ENCODE results near the gene GFI1.
"Not testable (repeated sequence)": the region's sequence is repeated elsewhere in the genome, so short reads cannot be mapped to it uniquely, and the experiment has no call there.

Gene GFI1

GRCh38 chr1:92486251-92487077 is at the start of gene GFI1:
Gene GFI1 (minus strand): TSS chr1:92486925. CDS start chr1:92483487, 3,438 bp downstream.
- H3K27ac ChIP-seq = peak within 1 kb of the TSS; percentile 52; the same call in 1 of the 2 replicates
- TF ChIP-seq CTCF (conservative IDR thresholded peaks at IDR 0.05) = no peak

DNA sequence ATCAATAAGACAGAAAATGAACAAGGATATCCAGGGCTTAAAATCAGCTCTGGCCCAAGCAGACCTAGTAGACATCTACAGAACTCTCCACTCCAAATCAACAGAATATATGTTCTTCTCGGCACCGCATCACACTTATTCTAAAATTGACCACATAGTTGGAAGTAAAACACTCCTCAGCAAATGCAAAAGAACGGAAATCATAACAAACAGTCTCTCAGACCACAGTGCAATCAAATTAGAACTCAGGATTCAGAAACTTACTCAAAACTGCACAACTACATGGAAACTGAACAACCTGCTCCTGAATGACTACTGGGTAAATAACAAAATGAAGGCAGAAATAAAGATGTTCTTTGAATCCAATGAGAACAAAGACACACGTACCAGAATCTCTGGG is 45.6 kb upstream of the GFI1 start:
- not testable (repeated sequence) for H3K27ac ChIP-seq

GRCh38 chr1:92531939-92532338 is 45.2 kb upstream of the GFI1 start:
- H3K27ac ChIP-seq = not testable (repeated sequence)

- H3K27ac ChIP-seq = no peak overlapping the region
- TF ChIP-seq CTCF (conservative IDR thresholded peaks at IDR 0.05) = no peak
These were observed 40.9 kb upstream of the GFI1 start for GRCh38 chr1:92527670-92528069.

- H3K27ac ChIP-seq = not testable (repeated sequence)
These were observed 38.3 kb upstream of the GFI1 start for GRCh38 chr1:92524944-92525590.

DNA sequence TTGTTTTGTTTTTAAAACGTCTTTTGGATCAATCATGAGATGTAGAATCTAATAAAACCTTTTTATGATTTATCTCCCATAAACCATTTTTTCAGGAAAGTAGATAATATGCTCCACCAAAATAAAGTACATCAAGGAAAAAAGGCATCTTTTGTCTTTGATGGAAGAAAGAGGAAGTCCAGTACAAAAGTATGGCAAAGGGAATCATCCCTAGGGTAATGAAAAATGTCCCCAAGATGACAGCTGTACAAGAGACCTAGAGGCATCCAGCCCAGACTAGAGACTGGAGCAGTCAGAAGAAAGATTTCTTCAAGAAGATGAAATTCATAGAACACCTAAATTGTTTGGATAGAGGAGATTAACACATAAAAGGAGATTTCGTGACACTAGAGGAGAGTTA is 32.3 kb upstream of the GFI1 start:
- TF ChIP-seq CTCF (conservative IDR thresholded peaks at IDR 0.05) = no peak
- no peak overlapping the region for H3K27ac ChIP-seq

DNA sequence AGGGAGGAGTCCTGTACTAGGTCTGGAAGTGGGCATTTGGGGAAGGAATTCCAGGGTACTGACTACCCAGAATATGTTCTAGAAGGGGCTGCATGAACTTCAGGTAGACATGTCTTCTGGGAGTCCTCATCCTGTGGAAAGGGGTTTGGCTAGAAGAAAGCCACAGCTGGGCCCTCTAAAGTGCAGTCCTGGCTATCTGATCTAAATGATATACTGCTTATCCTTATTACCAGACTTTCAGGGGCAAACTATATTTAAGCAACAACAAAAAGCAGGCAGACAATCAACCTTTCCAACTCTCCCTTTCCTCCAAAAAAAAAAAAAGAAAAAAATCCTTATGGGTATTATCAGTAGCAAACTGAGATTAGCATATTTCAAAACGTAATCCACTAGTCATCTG is 29.8 kb upstream of the GFI1 start:
- no peak for TF ChIP-seq CTCF (conservative IDR thresholded peaks at IDR 0.05)
- no peak overlapping the region for H3K27ac ChIP-seq

DNA sequence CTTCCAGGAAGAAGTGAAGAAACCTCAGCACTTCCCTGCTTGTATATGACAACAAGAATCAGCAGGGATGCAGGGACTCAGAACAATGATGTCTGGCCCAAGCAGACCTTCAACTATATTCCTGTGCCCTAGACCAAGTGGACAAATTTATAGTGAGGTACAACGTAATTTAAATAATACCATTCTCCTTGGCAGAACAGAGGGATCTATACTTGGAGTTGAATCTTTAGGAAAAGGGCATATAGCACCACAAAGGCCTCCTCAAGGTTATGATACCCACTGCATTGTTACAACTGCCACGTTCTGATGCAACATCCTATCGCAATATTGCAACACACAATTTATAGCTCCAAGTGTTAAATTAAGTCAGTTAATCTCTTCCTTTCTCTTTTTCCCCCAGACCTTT is 29.1 kb upstream of the GFI1 start:
- H3K27ac ChIP-seq = no peak overlapping the region
- TF ChIP-seq CTCF (conservative IDR thresholded peaks at IDR 0.05) = no peak

DNA sequence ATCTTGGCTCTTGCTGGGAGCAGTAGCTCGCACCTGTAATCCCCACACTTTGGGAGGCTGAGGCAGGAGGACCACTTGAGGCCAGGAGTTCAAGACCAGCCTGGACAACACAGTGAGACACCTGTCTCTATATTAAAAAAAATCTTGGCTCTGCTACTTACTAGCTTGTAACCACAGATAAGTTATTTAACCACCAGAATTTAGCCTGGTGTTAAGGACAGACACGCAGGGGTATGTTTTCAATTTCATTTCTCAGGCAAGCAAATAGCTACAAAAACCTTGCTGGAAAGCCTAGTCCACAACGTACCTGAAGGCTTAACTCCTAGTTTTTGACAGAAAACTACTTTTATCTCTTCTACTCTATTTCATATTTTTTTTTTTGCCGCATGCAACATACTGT is 24.8 kb upstream of the GFI1 start:
- H3K27ac ChIP-seq = no peak overlapping the region
- no peak for TF ChIP-seq CTCF (conservative IDR thresholded peaks at IDR 0.05)
